MM.1S (cell line): ENCODE results near the gene CTNS.
A peak's percentile ranks its signal among the peaks of the same experiment; 100 is the strongest.

ENCODE experiments used
- DNase-seq: peaks from one replicate; pipeline ENCODE4 v3.0.0-alpha.2; 2015
- H2AFZ ChIP-seq: fragments of 300-600 bp; sonication (generic); 2 replicates; pipeline ENCODE4 v1.6.0; 2016; ENCODE audit warnings: antibody characterized with exemption, low read length
- H3F3A ChIP-seq: fragments of 300-600 bp; sonication (generic); 2 replicates; pipeline ENCODE4 v1.6.1; 2016; ENCODE audit warnings: mild to moderate bottlenecking, antibody characterized with exemption, low read length, moderate library complexity, mixed read lengths; ENCODE audit not compliant: insufficient read depth
- H3K27ac ChIP-seq: fragments of 300-600 bp; sonication (generic); 2 replicates; pipeline ENCODE4 v1.5.1; 2016; ENCODE audit warnings: mild to moderate bottlenecking, low read length
- H3K27me3 ChIP-seq: fragments of 300-600 bp; sonication (generic); replicated peaks from 2 replicates; pipeline ENCODE4 v1.6.0; 2016; ENCODE audit warnings: low read length; ENCODE audit not compliant: insufficient read depth
- H3K36me3 ChIP-seq: fragments of 300-600 bp; sonication (generic); replicated peaks from 2 replicates; pipeline ENCODE4 v1.6.1; 2016; ENCODE audit warnings: mild to moderate bottlenecking, low read length, mixed read lengths; ENCODE audit not compliant: insufficient read depth
- H3K4me1 ChIP-seq: fragments of 300-600 bp; sonication (generic); 2 replicates; pipeline ENCODE4 v1.6.1; 2016; ENCODE audit warnings: low read length, mixed read lengths
- H3K4me2 ChIP-seq: fragments of 300-600 bp; sonication (generic); 2 replicates; pipeline ENCODE4 v1.6.0; 2016; ENCODE audit warnings: low read depth, low read length
- H3K4me3 ChIP-seq: fragments of 300-600 bp; sonication (generic); 2 replicates; pipeline ENCODE4 v1.5.1; 2016; ENCODE audit warnings: low read length, mixed read lengths
- H3K79me2 ChIP-seq: fragments of 300-600 bp; sonication (generic); 2 replicates; pipeline ENCODE4 v1.6.1; 2016; ENCODE audit warnings: mixed run types, low read length, mixed read lengths
- H3K9ac ChIP-seq: fragments of 300-600 bp; sonication (generic); 2 replicates; pipeline ENCODE4 v1.6.1; 2016; ENCODE audit warnings: low read length, mixed read lengths
- H3K9me2 ChIP-seq: fragments of 300-600 bp; sonication (generic); replicated peaks from 2 replicates; pipeline ENCODE4 v1.6.1; 2016; ENCODE audit warnings: mild to moderate bottlenecking, low read length, mixed read lengths; ENCODE audit not compliant: insufficient read depth
- H3K9me3 ChIP-seq: fragments of 300-600 bp; sonication (generic); replicated peaks from 2 replicates; pipeline ENCODE4 v1.6.1; 2016; ENCODE audit warnings: mild to moderate bottlenecking, low read length, mixed read lengths; ENCODE audit not compliant: insufficient read depth
- H4K20me1 ChIP-seq: fragments of 300-600 bp; sonication (generic); 2 replicates; pipeline ENCODE4 v1.6.1; 2016; ENCODE audit warnings: mild to moderate bottlenecking, low read length, moderate library complexity, mixed read lengths; ENCODE audit not compliant: insufficient read depth
- EZH2 ChIP-seq: fragments of 300-600 bp; sonication (generic); optimal IDR thresholded peaks from 2 replicates; pipeline ENCODE3; 2017; ENCODE audit warnings: low read depth, mild to moderate bottlenecking, antibody characterized with exemption, low read length, mixed read lengths
- EZH2phosphoT487 ChIP-seq: fragments of 300-600 bp; sonication (generic); IDR thresholded peaks from 2 replicates; pipeline ENCODE4 v1.6.1; 2018; ENCODE audit warnings: antibody characterized with exemption, low read length
- TF ChIP-seq, protein P1 (sequence below): fragments of 300-600 bp; sonication (generic); IDR thresholded peaks from 2 replicates; pipeline ENCODE4 v1.5.1; 2016; ENCODE audit warnings: antibody characterized with exemption, low read length, mixed read lengths

CTNS gene

DNA sequence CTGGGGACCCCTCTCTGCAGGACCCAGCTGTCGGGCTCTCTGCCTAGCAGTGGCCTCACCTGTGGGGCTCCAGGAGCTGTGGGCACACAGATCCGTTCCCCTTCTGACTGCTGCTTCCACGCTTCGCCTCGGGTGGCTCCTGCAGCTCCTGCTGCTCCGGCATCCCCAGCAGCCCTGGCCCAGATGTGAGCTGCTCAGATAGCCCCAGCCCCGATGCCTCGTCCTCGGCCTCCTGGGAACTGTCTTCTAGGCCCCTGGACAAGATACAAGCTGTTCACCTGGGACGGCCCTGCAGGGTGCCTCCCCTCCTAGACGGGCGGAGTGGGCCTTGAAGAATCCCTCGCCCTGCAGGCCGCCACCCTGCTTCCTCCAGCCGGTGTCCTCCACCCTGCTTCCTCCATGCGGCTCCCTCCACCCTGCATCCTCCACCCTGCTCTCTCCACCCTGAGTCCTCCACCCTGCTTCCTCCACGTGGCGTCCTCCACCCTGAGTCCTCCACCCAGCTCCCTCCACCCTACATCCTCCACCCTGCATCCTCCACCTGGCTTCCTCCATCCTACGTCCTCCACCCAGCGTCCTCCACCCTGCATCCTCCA, 43.1 kb downstream of the CTNS start:
- H3K9me2 ChIP-seq, result no peaks in the 10 kb centered on the region
- H4K20me1 ChIP-seq, result no peaks in the 10 kb centered on the region
- DNase-seq, result peak; percentile 3
- H3K4me1 ChIP-seq, result no peaks in the 10 kb centered on the region
- H3F3A ChIP-seq, result no peaks in the 10 kb centered on the region
- H3K9me3 ChIP-seq, result no peaks in the 10 kb centered on the region
- H3K4me3 ChIP-seq, result no peak overlapping the region
- TF ChIP-seq, protein P1, sequence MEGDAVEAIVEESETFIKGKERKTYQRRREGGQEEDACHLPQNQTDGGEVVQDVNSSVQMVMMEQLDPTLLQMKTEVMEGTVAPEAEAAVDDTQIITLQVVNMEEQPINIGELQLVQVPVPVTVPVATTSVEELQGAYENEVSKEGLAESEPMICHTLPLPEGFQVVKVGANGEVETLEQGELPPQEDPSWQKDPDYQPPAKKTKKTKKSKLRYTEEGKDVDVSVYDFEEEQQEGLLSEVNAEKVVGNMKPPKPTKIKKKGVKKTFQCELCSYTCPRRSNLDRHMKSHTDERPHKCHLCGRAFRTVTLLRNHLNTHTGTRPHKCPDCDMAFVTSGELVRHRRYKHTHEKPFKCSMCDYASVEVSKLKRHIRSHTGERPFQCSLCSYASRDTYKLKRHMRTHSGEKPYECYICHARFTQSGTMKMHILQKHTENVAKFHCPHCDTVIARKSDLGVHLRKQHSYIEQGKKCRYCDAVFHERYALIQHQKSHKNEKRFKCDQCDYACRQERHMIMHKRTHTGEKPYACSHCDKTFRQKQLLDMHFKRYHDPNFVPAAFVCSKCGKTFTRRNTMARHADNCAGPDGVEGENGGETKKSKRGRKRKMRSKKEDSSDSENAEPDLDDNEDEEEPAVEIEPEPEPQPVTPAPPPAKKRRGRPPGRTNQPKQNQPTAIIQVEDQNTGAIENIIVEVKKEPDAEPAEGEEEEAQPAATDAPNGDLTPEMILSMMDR, result no peak
- TF ChIP-seq EZH2phosphoT487 (no peak), EZH2 (no peak)
- H3K9ac ChIP-seq, result no peak overlapping the region
- H3K27me3 ChIP-seq, result no peaks in the 10 kb centered on the region
- H3K79me2 ChIP-seq, result no peaks in the 10 kb centered on the region
- H3K36me3 ChIP-seq, result no peaks in the 10 kb centered on the region
- H2AFZ ChIP-seq, result no peak overlapping the region
- H3K4me2 ChIP-seq, result no peak overlapping the region
- H3K27ac ChIP-seq, result no peak overlapping the region

DNA sequence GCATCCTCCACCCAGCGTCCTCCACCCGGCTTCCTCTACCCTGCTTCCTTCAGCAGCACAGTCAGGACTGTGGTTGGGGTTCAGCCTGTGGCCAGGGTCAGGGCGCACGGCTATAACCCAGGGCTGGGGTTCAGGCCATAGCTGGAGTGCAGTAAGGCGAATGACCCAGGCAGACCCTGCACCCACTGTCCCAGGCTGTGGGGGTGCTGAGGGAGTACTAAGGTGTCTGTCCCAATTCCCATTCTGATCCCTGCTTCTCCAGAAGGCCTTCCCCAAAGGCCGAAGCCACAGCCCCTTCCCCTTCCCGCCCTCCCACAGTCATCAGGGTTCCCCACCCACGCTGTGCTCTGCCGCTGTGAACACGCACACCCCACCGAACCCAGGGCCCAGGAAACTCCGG, 44.5 kb downstream of the CTNS start:
- H3K9me3 ChIP-seq, result no peaks in the 10 kb centered on the region
- no peaks in the 10 kb centered on the region for H4K20me1 ChIP-seq
- H2AFZ ChIP-seq, result no peak overlapping the region
- H3K4me2 ChIP-seq, result no peak overlapping the region
- no peaks in the 10 kb centered on the region for H3K79me2 ChIP-seq
- no peak overlapping the region for H3K4me3 ChIP-seq
- no peaks in the 10 kb centered on the region for H3K9me2 ChIP-seq
- H3K36me3 ChIP-seq, result no peaks in the 10 kb centered on the region
- no peak overlapping the region for H3K9ac ChIP-seq
- no peaks in the 10 kb centered on the region for H3F3A ChIP-seq
- no peak for DNase-seq
- H3K27ac ChIP-seq, result no peak overlapping the region
- H3K27me3 ChIP-seq, result no peaks in the 10 kb centered on the region
- no peaks in the 10 kb centered on the region for H3K4me1 ChIP-seq
- no peak for TF ChIP-seq EZH2
- TF ChIP-seq EZH2phosphoT487, result no peak
- TF ChIP-seq, protein P1, result no peak

DNA sequence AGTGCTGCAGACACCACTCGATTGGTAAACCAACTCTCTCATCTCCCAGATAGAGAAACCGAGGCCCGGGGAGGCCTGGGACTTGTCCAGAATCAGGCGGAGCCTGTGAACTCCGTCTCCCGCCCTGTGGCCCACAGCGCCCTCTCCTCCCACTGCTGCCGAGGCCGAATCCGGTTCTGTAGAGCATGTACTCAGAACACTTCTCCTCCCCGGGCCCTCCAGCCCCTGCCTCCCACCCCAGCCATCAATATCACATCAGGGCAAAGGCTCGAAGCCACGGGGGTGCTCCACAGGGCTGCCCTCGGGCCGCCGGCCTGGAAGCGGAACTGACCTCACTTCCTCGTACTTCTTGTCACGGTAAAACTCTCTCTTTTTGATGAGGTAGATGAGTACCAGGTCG, 45.0 kb downstream of the CTNS start:
- H3K9ac ChIP-seq, result no peak overlapping the region
- no peaks in the 10 kb centered on the region for H3F3A ChIP-seq
- no peaks in the 10 kb centered on the region for H3K9me3 ChIP-seq
- H3K36me3 ChIP-seq, result no peaks in the 10 kb centered on the region
- no peaks in the 10 kb centered on the region for H3K9me2 ChIP-seq
- no peak overlapping the region for H3K4me3 ChIP-seq
- H3K27ac ChIP-seq, result no peak overlapping the region
- H3K4me1 ChIP-seq, result no peaks in the 10 kb centered on the region
- H2AFZ ChIP-seq, result no peak overlapping the region
- no peaks in the 10 kb centered on the region for H4K20me1 ChIP-seq
- DNase-seq, result peak; percentile 1
- no peak for TF ChIP-seq EZH2
- TF ChIP-seq EZH2phosphoT487, result no peak
- TF ChIP-seq, protein P1, result no peak
- H3K27me3 ChIP-seq, result no peaks in the 10 kb centered on the region
- H3K4me2 ChIP-seq, result no peak overlapping the region
- no peaks in the 10 kb centered on the region for H3K79me2 ChIP-seq
